Kasumi-1 (cell line): ENCODE data around the gene TEX10.
"Not testable (repeated sequence)": the region's sequence is repeated elsewhere in the genome, so short reads cannot be mapped to it uniquely, and the experiment has no call there.

Experiments used
- DNase-seq, 2 experiments: peaks; one replicate each; lab custom pipeline; 2025; lab: John Stamatoyannopoulos, UW

The TEX10 gene

GRCh38 chr9:100352727-100353505 is at the start of gene TEX10:
TEX10 (minus strand) TSS chr9:100352942; CDS start chr9:100349363, 3,579 bp downstream.
- DNase-seq = peak; percentile 84 to 86

GRCh38 chr9:100401042-100401441 is 48.3 kb upstream of the TEX10 start:
- no peak for DNase-seq

- no peak for DNase-seq
Observed at GRCh38 chr9:100397529-100398266, 45.0 kb upstream of the TEX10 start.

GRCh38 chr9:100396769-100397168 is 44.0 kb upstream of the TEX10 start:
- no peak for DNase-seq

GRCh38 chr9:100394816-100395215 is 42.1 kb upstream of the TEX10 start:
- DNase-seq = peak; percentile 41 to 55

- DNase-seq = no peak
Observed at GRCh38 chr9:100394032-100394695, 41.4 kb upstream of the TEX10 start.

GRCh38 chr9:100392989-100393388 is 40.2 kb upstream of the TEX10 start:
- DNase-seq = not testable (repeated sequence)

GRCh38 chr9:100379862-100380261 is 27.1 kb upstream of the TEX10 start:
- DNase-seq = no peak

- no peak for DNase-seq
Observed at GRCh38 chr9:100377015-100377414, 24.3 kb upstream of the TEX10 start.

- DNase-seq = no peak
Observed at GRCh38 chr9:100375658-100376057, 22.9 kb upstream of the TEX10 start.

- DNase-seq = no peak
Observed at GRCh38 chr9:100372648-100373047, 19.9 kb upstream of the TEX10 start.

GRCh38 chr9:100370064-100370723 is 17.5 kb upstream of the TEX10 start:
- DNase-seq = no peak

- no peak for DNase-seq
Observed at GRCh38 chr9:100368672-100369071, 15.9 kb upstream of the TEX10 start.

GRCh38 chr9:100366121-100366520 is 13.4 kb upstream of the TEX10 start:
- no peak for DNase-seq

GRCh38 chr9:100364013-100364412 is 11.3 kb upstream of the TEX10 start:
- DNase-seq = no peak

- DNase-seq = no peak
Observed at GRCh38 chr9:100359057-100359456, 6.3 kb upstream of the TEX10 start.

GRCh38 chr9:100357501-100357900 is 4.8 kb upstream of the TEX10 start:
- DNase-seq = peak; percentile 8 to 43

GRCh38 chr9:100355561-100355960 is 2.8 kb upstream of the TEX10 start:
- peak; percentile 14 to 16 for DNase-seq

GRCh38 chr9:100354121-100354800 is 1.5 kb upstream of the TEX10 start:
- DNase-seq = peak; percentile 23 to 55

GRCh38 chr9:100352201-100352726 is 478 bp downstream of the TEX10 start:
- DNase-seq = peak in 1 of 2 experiments; percentile 58

GRCh38 chr9:100351508-100351907 is 1.2 kb downstream of the TEX10 start:
- no peak for DNase-seq
